Stimulated activated CD8-positive, alpha-beta memory T cell treated with anti-CD3 and anti-CD28 coated beads, Interleukin-4, amount 100 ng/mL, for 1 hour (primary cell): ENCODE results near the gene LRRTM1.

Source experiments
- DNase-seq, 2 donors: peaks; one replicate each; pipeline ENCODE4 v3.0.0-alpha.2; 2020; ENCODE audit warnings: low read depth in 2 of 2, low spot score in 1 of 2

The LRRTM1 gene

GRCh38 chr2:80302314-80303005, 2.1 kb downstream of the LRRTM1 start:
- DNase-seq, result no peak

GRCh38 chr2:80302001-80302313, 2.6 kb downstream of the LRRTM1 start:
- no peak for DNase-seq

- DNase-seq, result no peak
Measured at GRCh38 chr2:80300954-80301353, 3.6 kb downstream of the LRRTM1 start.

GRCh38 chr2:80300346-80300745, 4.2 kb downstream of the LRRTM1 start:
- no peak for DNase-seq

- no peak for DNase-seq
Measured at GRCh38 chr2:80299661-80300060, 4.9 kb downstream of the LRRTM1 start.

GRCh38 chr2:80298954-80299353, 5.6 kb downstream of the LRRTM1 start:
- no peak for DNase-seq

GRCh38 chr2:80293039-80293438, 11.5 kb downstream of the LRRTM1 start:
- no peak for DNase-seq

GRCh38 chr2:80292474-80292873, 12.1 kb downstream of the LRRTM1 start:
- DNase-seq, result no peak

- DNase-seq, result no peak
Measured at GRCh38 chr2:80291656-80292055, 12.9 kb downstream of the LRRTM1 start.

GRCh38 chr2:80288576-80288975, 16.0 kb downstream of the LRRTM1 start:
- no peak for DNase-seq

GRCh38 chr2:80281049-80281448, 23.5 kb downstream of the LRRTM1 start:
- DNase-seq, result no peak

- no peak for DNase-seq
Measured at GRCh38 chr2:80280598-80280997, 24.0 kb downstream of the LRRTM1 start.

- DNase-seq, result no peak
Measured at GRCh38 chr2:80269806-80270205, 34.7 kb downstream of the LRRTM1 start.

GRCh38 chr2:80266231-80266630, 38.3 kb downstream of the LRRTM1 start:
- DNase-seq, result no peak

GRCh38 chr2:80259292-80259691, 45.3 kb downstream of the LRRTM1 start:
- no peak for DNase-seq

GRCh38 chr2:80258793-80259192, 45.8 kb downstream of the LRRTM1 start:
- DNase-seq, result no peak

GRCh38 chr2:80258341-80258740, 46.2 kb downstream of the LRRTM1 start:
- no peak for DNase-seq

- no peak for DNase-seq
Measured at GRCh38 chr2:80257450-80257849, 47.1 kb downstream of the LRRTM1 start.

GRCh38 chr2:80256782-80257167, 47.8 kb downstream of the LRRTM1 start:
- no peak for DNase-seq

- DNase-seq, result no peak
Measured at GRCh38 chr2:80255918-80256781, 48.4 kb downstream of the LRRTM1 start.

- DNase-seq, result no peak
Measured at GRCh38 chr2:80252294-80252986, 52.1 kb downstream of the LRRTM1 start.
